ENCODE data around the gene SLC17A7.

SLC17A7 gene

GRCh38 chr19:49415102-49415809 is 26.1 kb downstream of the SLC17A7 start:
- Histone ChIP-seq H3K36me3 (no peaks in the 10 kb centered on the region), H3K4me2 (peak overlapping the region; percentile 95), H3K4me1 (peaks cover 95% of the 10 kb centered on the region), H3K27ac (peak overlapping the region; percentile 70), H4K20me1 (no peaks in the 10 kb centered on the region), H3K27me3 (peaks cover 17% of the 10 kb centered on the region), H3K9ac (peak overlapping the region; percentile 61), H3K9me3 (no peaks in the 10 kb centered on the region), H3K4me3 (peak overlapping the region; percentile 50)
- TF ChIP-seq Cebpa-rat (IDR thresholded peaks at IDR 0.05) = peak; percentile 65; the same call in 1 of the 2 replicates

- TF ChIP-seq Cebpa-rat (IDR thresholded peaks at IDR 0.05) = no peak
- Histone ChIP-seq H3K4me1 (peaks cover 100% of the 10 kb centered on the region), H3K4me2 (peak overlapping the region; percentile 95), H3K9me3 (no peaks in the 10 kb centered on the region), H3K4me3 (peak overlapping the region; percentile 50; the same call in 1 of the 2 replicates), H3K27me3 (peaks cover 7% of the 10 kb centered on the region), H3K9ac (peak overlapping the region; percentile 61; the same call in 1 of the 2 replicates), H3K27ac (peak overlapping the region; percentile 70), H3K36me3 (no peaks in the 10 kb centered on the region), H4K20me1 (no peaks in the 10 kb centered on the region)
Observed at GRCh38 chr19:49414256-49414655, 27.1 kb downstream of the SLC17A7 start.

- peak overlapping the region; percentile 70 for H3K27ac ChIP-seq
- TF ChIP-seq Cebpa-rat (IDR thresholded peaks at IDR 0.05) = no peak
- peaks cover 100% of the 10 kb centered on the region for H3K4me1 ChIP-seq
- no peaks in the 10 kb centered on the region for H3K9me3 ChIP-seq
- H3K36me3 ChIP-seq = no peaks in the 10 kb centered on the region
- H3K4me3 ChIP-seq = no peak overlapping the region
- peak overlapping the region; percentile 95 for H3K4me2 ChIP-seq
- H3K27me3 ChIP-seq = no peaks in the 10 kb centered on the region
- H3K9ac ChIP-seq = peak overlapping the region; percentile 25; the same call in 1 of the 2 replicates
- no peaks in the 10 kb centered on the region for H4K20me1 ChIP-seq
Observed at GRCh38 chr19:49413348-49413747, 28.0 kb downstream of the SLC17A7 start.

- H3K9ac ChIP-seq = no peak overlapping the region
- peak overlapping the region; percentile 70; the same call in 1 of the 2 replicates for H3K27ac ChIP-seq
- peaks cover 100% of the 10 kb centered on the region for H3K4me1 ChIP-seq
- no peaks in the 10 kb centered on the region for H4K20me1 ChIP-seq
- H3K9me3 ChIP-seq = no peaks in the 10 kb centered on the region
- no peak overlapping the region for H3K4me3 ChIP-seq
- no peaks in the 10 kb centered on the region for H3K36me3 ChIP-seq
- TF ChIP-seq Cebpa-rat (IDR thresholded peaks at IDR 0.05) = no peak
- no peaks in the 10 kb centered on the region for H3K27me3 ChIP-seq
- H3K4me2 ChIP-seq = peak overlapping the region; percentile 95
Observed at GRCh38 chr19:49411681-49412326, 29.5 kb downstream of the SLC17A7 start.

GRCh38 chr19:49409441-49410029 is 31.8 kb downstream of the SLC17A7 start:
- Histone ChIP-seq H4K20me1 (no peaks in the 10 kb centered on the region), H3K36me3 (no peaks in the 10 kb centered on the region), H3K9ac (peak overlapping the region; percentile 46; the same call in 1 of the 2 replicates), H3K9me3 (no peaks in the 10 kb centered on the region), H3K4me3 (peak overlapping the region; percentile 19; the same call in 1 of the 2 replicates), H3K27ac (peak overlapping the region; percentile 73), H3K4me2 (peak overlapping the region; percentile 95), H3K4me1 (peaks cover 100% of the 10 kb centered on the region), H3K27me3 (no peaks in the 10 kb centered on the region)
- TF ChIP-seq Cebpa-rat (IDR thresholded peaks at IDR 0.05) = no peak

- no peaks in the 10 kb centered on the region for H3K36me3 ChIP-seq
- peak overlapping the region; percentile 73 for H3K27ac ChIP-seq
- H3K4me3 ChIP-seq = peak overlapping the region; percentile 9; the same call in 1 of the 2 replicates
- no peaks in the 10 kb centered on the region for H4K20me1 ChIP-seq
- H3K27me3 ChIP-seq = no peaks in the 10 kb centered on the region
- H3K4me1 ChIP-seq = peaks cover 100% of the 10 kb centered on the region
- H3K4me2 ChIP-seq = peak overlapping the region; percentile 95
- H3K9me3 ChIP-seq = no peaks in the 10 kb centered on the region
- no peak for TF ChIP-seq Cebpa-rat (IDR thresholded peaks at IDR 0.05)
- peak overlapping the region; percentile 46; the same call in 1 of the 2 replicates for H3K9ac ChIP-seq
Observed at GRCh38 chr19:49408816-49409440, 32.4 kb downstream of the SLC17A7 start.

- H3K27ac ChIP-seq = no peak overlapping the region
- no peaks in the 10 kb centered on the region for H4K20me1 ChIP-seq
- no peak for TF ChIP-seq Cebpa-rat (IDR thresholded peaks at IDR 0.05)
- peak overlapping the region; percentile 95 for H3K4me2 ChIP-seq
- H3K9ac ChIP-seq = 0 out of 2 replicates have a peak overlapping the region, but pooled peaks have one; percentile 34
- peaks cover 100% of the 10 kb centered on the region for H3K4me1 ChIP-seq
- H3K27me3 ChIP-seq = no peaks in the 10 kb centered on the region
- no peak overlapping the region for H3K4me3 ChIP-seq
- H3K9me3 ChIP-seq = no peaks in the 10 kb centered on the region
- H3K36me3 ChIP-seq = no peaks in the 10 kb centered on the region
Observed at GRCh38 chr19:49407482-49408015, 33.8 kb downstream of the SLC17A7 start.

- Histone ChIP-seq H3K27me3 (no peaks in the 10 kb centered on the region), H3K4me3 (no peak overlapping the region), H3K4me2 (peak overlapping the region; percentile 95), H3K9ac (no peak overlapping the region), H3K36me3 (no peaks in the 10 kb centered on the region), H3K9me3 (no peaks in the 10 kb centered on the region), H3K27ac (no peak overlapping the region), H4K20me1 (no peaks in the 10 kb centered on the region), H3K4me1 (peaks cover 100% of the 10 kb centered on the region)
- no peak for TF ChIP-seq Cebpa-rat (IDR thresholded peaks at IDR 0.05)
Observed at GRCh38 chr19:49407079-49407478, 34.2 kb downstream of the SLC17A7 start.

Measured in BLaER1 (cell line).